CD4-positive, alpha-beta memory T cell (primary cell): ENCODE results near the gene MGAT4A. TPM values are rescaled to one million over a fixed set of nuclear protein-coding genes. Genes with fewer than 3 reads are reported as not detected.

Source experiments
- CTCF ChIA-PET: fragments of 350-600 bp; sonication (Branson Sonifier 250); formaldehyde crosslinking; loops from one replicate; lab custom pipeline; 2021; ENCODE audit warnings: inconsistent platforms; ENCODE audit not compliant: partially characterized antibody; lab: Charles Lee
- POLR2A ChIA-PET: fragments of 350-600 bp; sonication (Branson Sonifier 250); formaldehyde crosslinking; loops from one replicate; lab custom pipeline; 2021; ENCODE audit not compliant: partially characterized antibody; lab: Charles Lee
- DNase-seq, 5 donors: peaks; one replicate each; pipeline versions ENCODE4 v3.0.0 to v3.0.0-alpha.2; 2020 to 2022; ENCODE audit warnings: mixed read lengths in 1 of 5
- H3K27ac ChIP-seq: one replicate; pipeline ENCODE4 v1.7.0; 2013; ENCODE audit warnings: low read depth, low read length
- H3K27me3 ChIP-seq: 2 replicates; pipeline ENCODE4 v1.7.0; 2013; ENCODE audit warnings: mild to moderate bottlenecking, low read length, moderate library complexity; ENCODE audit not compliant: insufficient read depth
- H3K36me3 ChIP-seq: 2 replicates; pipeline ENCODE4 v1.7.0; 2013; ENCODE audit warnings: mild to moderate bottlenecking, low read length, moderate library complexity; ENCODE audit not compliant: insufficient read depth
- H3K4me1 ChIP-seq: 2 replicates; pipeline ENCODE4 v1.7.0; 2013; ENCODE audit warnings: mild to moderate bottlenecking, low read length, moderate library complexity; ENCODE audit not compliant: insufficient read depth
- H3K4me3 ChIP-seq, 2 donors: one replicate each; pipeline ENCODE4 v1.7.0; 2013; ENCODE audit warnings: low read length in 2 of 2, mild to moderate bottlenecking in 1 of 2
- H3K9me3 ChIP-seq, 2 donors: one replicate each; pipeline ENCODE4 v1.7.0; 2013; ENCODE audit warnings: low read length in 2 of 2, control low read depth in 1 of 2; ENCODE audit not compliant: control insufficient read depth in 1 of 2
- H3K27ac Mint-ChIP-seq, 7 donors: one replicate each; pipeline ENCODE4 v1.8.0; 2020 to 2021; ENCODE audit warnings: mixed read lengths in 7 of 7, mild to moderate bottlenecking in 6 of 7, inconsistent platforms in 3 of 7, moderate library complexity in 3 of 7
- H3K27me3 Mint-ChIP-seq, 2 donors: one replicate each; pipeline ENCODE4 v1.8.0; 2020 to 2021; ENCODE audit warnings: mixed read lengths in 2 of 2
- H3K36me3 Mint-ChIP-seq, 2 donors: one replicate each; pipeline ENCODE4 v1.8.0; 2020 to 2021; ENCODE audit warnings: mixed read lengths in 2 of 2, inconsistent platforms in 1 of 2, mild to moderate bottlenecking in 1 of 2
- H3K4me1 Mint-ChIP-seq, 4 donors: one replicate each; pipeline ENCODE4 v1.8.0; 2020 to 2021; ENCODE audit warnings: mixed read lengths in 4 of 4, mild to moderate bottlenecking in 1 of 4
- H3K4me3 Mint-ChIP-seq, 8 donors: one replicate each; pipeline ENCODE4 v1.8.0; 2020 to 2021; ENCODE audit warnings: mixed read lengths in 8 of 8, mild to moderate bottlenecking in 7 of 8, moderate library complexity in 6 of 8, inconsistent platforms in 3 of 8
- H3K9me3 Mint-ChIP-seq, 8 donors: one replicate each; pipeline ENCODE4 v1.8.0; 2020 to 2021; ENCODE audit warnings: mixed read lengths in 8 of 8, mild to moderate bottlenecking in 5 of 8, inconsistent platforms in 3 of 8, moderate library complexity in 1 of 8
- intact Hi-C: fragments of 100-400 bp; cut with micrococcal nuclease; formaldehyde crosslinking; loops from one replicate; pipeline ENCODE4 v1.15.1; 2023
- polyA plus RNA-seq, 2 donors: library from polyadenylated mRNA; unstranded; fragments of 300-500 nt; fragmentation: Illumina TruSeq; gene quantifications; one replicate each; pipeline ENCODE4 v1.2.3, GENCODE V29; 2021
- total RNA-seq, 2 experiments: library from RNA; stranded (reverse); gene quantifications; one replicate each; pipeline ENCODE4 v1.2.3, GENCODE V29; 2021

MGAT4A gene
- total and polyA plus RNA-seq, 4 experiments from 2014 or later = 223 to 336 (median 263) TPM

DNA sequence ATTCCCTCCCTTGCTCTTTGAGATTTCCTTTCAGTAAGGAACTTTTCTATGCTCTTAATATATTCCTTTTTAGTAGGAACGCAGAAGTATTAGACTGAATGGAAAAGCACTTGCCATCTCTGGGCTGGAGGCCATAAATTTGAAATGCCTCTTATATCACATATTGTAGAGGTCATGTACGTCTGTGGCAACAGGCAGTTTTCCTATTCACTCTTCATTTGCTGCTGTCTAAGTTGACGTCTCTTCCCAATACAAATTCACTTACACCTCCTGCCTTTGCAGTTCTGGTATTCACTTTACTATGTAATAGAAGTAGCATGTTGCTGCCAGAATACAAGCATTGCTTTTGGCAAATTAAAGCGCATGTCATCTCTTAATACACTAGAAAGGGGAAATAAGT, 34.7 kb downstream of the MGAT4A start:
- Mint-ChIP-seq H3K27ac (peak overlapping the region; percentile 26 to 88 (median 80)), H3K9me3 (no peaks in the 10 kb centered on the region), H3K4me1 (peaks cover 64 to 85% (median 75%) of the 10 kb centered on the region in 4 donors), H3K36me3 (peaks cover 23 to 40% of the 10 kb centered on the region in 2 donors), H3K4me3 (peak overlapping the region in 5 of 8 donors; percentile 2 to 77 (median 47)), H3K27me3 (no peaks in the 10 kb centered on the region)
- peaks cover 6% of the 10 kb centered on the region for H3K36me3 ChIP-seq
- H3K27me3 ChIP-seq = no peaks in the 10 kb centered on the region
- DNase-seq = no peak
- ChIA-PET POLR2A (no interaction called here), CTCF (no interaction called here)
- peaks cover 89% of the 10 kb centered on the region for H3K4me1 ChIP-seq
- H3K4me3 ChIP-seq = no peak overlapping the region
- no peak overlapping the region for H3K27ac ChIP-seq
- intact Hi-C loops = loop anchor here (5.0 kb wide), 1 partner anchor 39 kb away; no protein-coding TSS in a partner anchor
- H3K9me3 ChIP-seq = no peaks in the 10 kb centered on the region

DNA sequence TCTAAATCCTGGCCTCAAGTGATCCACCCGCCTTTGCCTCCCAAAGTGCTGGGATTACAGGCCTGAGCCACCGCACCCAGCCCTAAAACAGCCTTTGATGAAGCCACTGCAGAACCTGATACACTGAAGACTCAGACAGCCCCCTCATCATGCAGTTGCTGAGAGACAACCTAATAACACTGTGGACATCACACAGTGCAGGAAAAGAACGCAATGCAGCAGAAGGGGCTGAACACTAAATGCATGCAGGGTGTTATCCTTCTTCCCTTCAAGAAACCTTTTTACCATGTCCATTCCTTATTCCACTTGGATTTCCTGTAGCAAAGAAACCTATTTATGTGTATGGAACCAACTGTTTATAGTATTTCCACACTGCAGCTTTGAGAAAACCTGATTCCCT, 35.7 kb downstream of the MGAT4A start:
- Mint-ChIP-seq H3K9me3 (no peaks in the 10 kb centered on the region), H3K4me3 (peak overlapping the region in 4 of 8 donors; percentile 13 to 58 (median 32)), H3K27me3 (no peaks in the 10 kb centered on the region), H3K36me3 (peaks cover 23 to 43% of the 10 kb centered on the region in 2 donors), H3K4me1 (peaks cover 69 to 90% (median 80%) of the 10 kb centered on the region in 4 donors), H3K27ac (peak overlapping the region; percentile 26 to 85 (median 71))
- Histone ChIP-seq H3K27ac (no peak overlapping the region), H3K9me3 (no peaks in the 10 kb centered on the region), H3K36me3 (peaks cover 6% of the 10 kb centered on the region), H3K27me3 (no peaks in the 10 kb centered on the region), H3K4me1 (peaks cover 93% of the 10 kb centered on the region), H3K4me3 (no peak overlapping the region)
- CTCF ChIA-PET = interaction anchor here (0.7 to 1.7 kb wide), 4 partner anchors 9 to 25 kb away, joined by 3 to 5 read pairs (median 4); no protein-coding TSS in a partner anchor
- POLR2A ChIA-PET = interaction anchor here (2.2 kb wide), 1 partner anchor 76 kb away, joined by 10 read pairs; no protein-coding TSS in a partner anchor
- DNase-seq = no peak
- intact Hi-C loops = loop anchor here (5.0 kb wide), 1 partner anchor 38 kb away; no protein-coding TSS in a partner anchor

- H3K4me3 ChIP-seq = no peak overlapping the region
- Mint-ChIP-seq H3K36me3 (peaks cover 18 to 45% of the 10 kb centered on the region in 2 donors), H3K27ac (peak overlapping the region; percentile 28 to 93 (median 77)), H3K4me1 (peaks cover 69 to 93% (median 80%) of the 10 kb centered on the region in 4 donors), H3K9me3 (no peaks in the 10 kb centered on the region), H3K4me3 (peak overlapping the region; percentile 66 to 84 (median 74)), H3K27me3 (no peaks in the 10 kb centered on the region)
- intact Hi-C loops = loop anchor here (5.0 kb wide), 1 partner anchor 34 kb away; no protein-coding TSS in a partner anchor
- POLR2A ChIA-PET = interaction anchor here (1.0 to 3.5 kb wide), 5 partner anchors 11 to 78 kb away, joined by 3 to 10 read pairs (median 5); partner anchors contain the start of gene MGAT4A
- CTCF ChIA-PET = interaction anchor here (0.6 to 1.7 kb wide), 5 partner anchors 8 to 144 kb away, joined by 3 to 8 read pairs (median 4); no protein-coding TSS in a partner anchor
- no peaks in the 10 kb centered on the region for H3K27me3 ChIP-seq
- no peaks in the 10 kb centered on the region for H3K9me3 ChIP-seq
- H3K4me1 ChIP-seq = peaks cover 95% of the 10 kb centered on the region
- no peaks in the 10 kb centered on the region for H3K36me3 ChIP-seq
- no peak overlapping the region for H3K27ac ChIP-seq
- DNase-seq = no peak
These were observed 37.5 kb downstream of the MGAT4A start for GRCh38 chr2:98693477-98693876.

DNA sequence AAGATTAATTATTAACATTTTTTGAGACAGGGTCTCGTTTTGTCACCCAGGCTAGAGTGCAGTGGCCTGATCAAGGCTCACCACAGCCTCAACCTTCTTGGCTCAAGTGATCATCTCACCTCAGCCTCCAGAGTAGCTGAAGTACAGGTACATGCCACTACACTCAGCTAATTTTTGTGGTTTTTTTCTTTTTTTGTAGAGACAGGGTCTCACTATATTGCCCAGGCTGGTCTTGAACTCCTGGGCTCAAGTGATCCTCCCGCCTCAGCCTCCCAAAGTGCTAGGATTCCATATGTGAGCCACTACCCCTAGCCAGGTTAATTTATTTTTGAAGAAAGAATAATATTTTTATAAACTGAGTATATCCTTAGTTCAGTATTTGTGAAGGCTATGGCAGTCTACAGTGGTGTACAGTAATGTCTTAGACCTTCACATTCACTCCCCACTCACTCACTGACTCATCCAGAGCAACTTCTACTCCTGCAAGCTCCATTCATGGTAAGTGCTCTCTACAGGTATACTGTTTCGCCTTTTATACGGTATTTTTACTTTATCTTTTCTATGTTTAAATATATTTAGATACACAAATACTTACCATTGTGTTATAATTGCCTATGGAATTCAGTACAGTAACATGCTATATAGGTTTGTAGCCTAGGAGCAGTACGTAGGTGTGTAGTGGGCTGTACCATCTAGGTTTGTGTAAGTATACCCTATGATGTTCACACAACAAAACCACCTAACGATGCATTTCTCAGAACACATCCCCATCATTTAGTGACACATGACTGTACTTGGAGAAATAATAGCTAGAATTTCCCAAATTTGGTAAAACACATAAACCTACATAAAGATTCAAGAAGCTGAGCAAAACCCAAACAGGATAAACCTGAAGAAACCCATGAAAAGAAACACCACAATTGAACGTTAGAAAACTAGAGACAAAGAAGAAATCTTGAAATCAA, 38.6 kb downstream of the MGAT4A start:
- peaks cover 72 to 93% (median 82%) of the 10 kb centered on the region in 4 donors for H3K4me1 Mint-ChIP-seq
- H3K36me3 Mint-ChIP-seq = peaks cover 16 to 49% of the 10 kb centered on the region in 2 donors
- CTCF ChIA-PET = interaction anchor here (1.1 to 2.6 kb wide), 3 partner anchors 9 to 124 kb away, joined by 4 to 16 read pairs (median 7); no protein-coding TSS in a partner anchor
- Histone ChIP-seq H3K9me3 (no peaks in the 10 kb centered on the region), H3K4me1 (peaks cover 97% of the 10 kb centered on the region), H3K27me3 (no peaks in the 10 kb centered on the region), H3K27ac (no peak overlapping the region), H3K36me3 (no peaks in the 10 kb centered on the region), H3K4me3 (no peak overlapping the region)
- intact Hi-C loops = loop anchor here (5.0 kb wide), 1 partner anchor 35 kb away; no protein-coding TSS in a partner anchor
- peak overlapping the region; percentile 71 to 93 (median 77) for H3K27ac Mint-ChIP-seq
- H3K4me3 Mint-ChIP-seq = peak overlapping the region in 7 of 8 donors; percentile 42 to 84 (median 73)
- no peaks in the 10 kb centered on the region for H3K27me3 Mint-ChIP-seq
- POLR2A ChIA-PET = interaction anchor here (0.9 to 3.5 kb wide), 8 partner anchors 9 to 130 kb away, joined by 3 to 10 read pairs (median 4); partner anchors contain the start of gene MGAT4A
- no peaks in the 10 kb centered on the region for H3K9me3 Mint-ChIP-seq
- DNase-seq = no peak

DNA sequence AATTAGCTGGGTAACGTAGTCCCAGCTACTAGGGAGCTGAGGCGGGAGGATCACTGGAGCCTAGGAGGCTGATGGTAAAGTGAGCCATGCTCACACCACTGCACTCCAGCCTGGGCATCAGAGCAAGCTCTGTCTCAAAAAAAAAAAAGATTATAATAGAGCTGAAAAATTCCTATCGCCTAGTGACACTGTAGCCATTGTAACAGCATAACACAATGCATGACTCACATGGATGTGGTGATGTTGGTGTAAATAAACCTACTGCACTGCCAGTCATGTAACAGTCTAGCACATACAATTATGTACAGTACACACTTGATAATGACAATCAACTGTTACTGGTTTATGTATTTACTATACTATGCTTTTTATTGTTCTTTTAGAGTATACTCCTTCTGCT, 39.6 kb downstream of the MGAT4A start:
- intact Hi-C loops = loop anchor here (5.0 kb wide), 1 partner anchor 36 kb away; no protein-coding TSS in a partner anchor
- no peaks in the 10 kb centered on the region for H3K27me3 ChIP-seq
- CTCF ChIA-PET = interaction anchor here (0.6 to 2.6 kb wide), 4 partner anchors 10 to 145 kb away, joined by 3 to 16 read pairs (median 6); no protein-coding TSS in a partner anchor
- Mint-ChIP-seq H3K4me3 (peak overlapping the region in 6 of 8 donors; percentile 21 to 60 (median 35)), H3K27ac (peak overlapping the region; percentile 36 to 94 (median 76)), H3K9me3 (no peaks in the 10 kb centered on the region), H3K36me3 (peaks cover 10 to 56% of the 10 kb centered on the region in 2 donors), H3K4me1 (peaks cover 68 to 94% (median 81%) of the 10 kb centered on the region in 4 donors), H3K27me3 (no peaks in the 10 kb centered on the region)
- DNase-seq = peak in 1 of 5 donors; percentile 57
- POLR2A ChIA-PET = interaction anchor here (1.2 to 3.5 kb wide), 5 partner anchors 27 to 131 kb away, joined by 4 to 10 read pairs (median 6); partner anchors contain the start of gene MGAT4A
- H3K36me3 ChIP-seq = no peaks in the 10 kb centered on the region
- peaks cover 97% of the 10 kb centered on the region for H3K4me1 ChIP-seq
- H3K9me3 ChIP-seq = no peaks in the 10 kb centered on the region
- H3K4me3 ChIP-seq = no peak overlapping the region
- H3K27ac ChIP-seq = peak overlapping the region; percentile 8

- intact Hi-C loops = loop anchor here (2.0 kb wide), 1 partner anchor 17 kb away; no protein-coding TSS in a partner anchor
- CTCF ChIA-PET = interaction anchor here (1.0 to 1.9 kb wide), 6 partner anchors 8 to 152 kb away, joined by 3 to 9 read pairs (median 4); no protein-coding TSS in a partner anchor
- H3K4me1 Mint-ChIP-seq = peaks cover 60 to 95% (median 74%) of the 10 kb centered on the region in 4 donors
- Histone ChIP-seq H3K27me3 (no peaks in the 10 kb centered on the region), H3K4me1 (peaks cover 77% of the 10 kb centered on the region), H3K4me3 (no peak overlapping the region), H3K27ac (peak overlapping the region; percentile 7), H3K9me3 (no peaks in the 10 kb centered on the region), H3K36me3 (no peaks in the 10 kb centered on the region)
- H3K4me3 Mint-ChIP-seq = peak overlapping the region in 3 of 8 donors; percentile 31 to 52 (median 41)
- no peaks in the 10 kb centered on the region for H3K27me3 Mint-ChIP-seq
- POLR2A ChIA-PET = interaction anchor here (0.8 to 1.2 kb wide), 3 partner anchors 9 to 18 kb away, joined by 3 to 4 read pairs (median 3); no protein-coding TSS in a partner anchor
- no peaks in the 10 kb centered on the region for H3K9me3 Mint-ChIP-seq
- no peak for DNase-seq
- peak overlapping the region in 6 of 7 donors; percentile 35 to 77 (median 72) for H3K27ac Mint-ChIP-seq
- H3K36me3 Mint-ChIP-seq = peaks cover 14 to 57% of the 10 kb centered on the region in 2 donors
These were observed 44.7 kb downstream of the MGAT4A start for GRCh38 chr2:98685930-98686887.
